Ovary (tissue), 3 donors: ENCODE data around the gene CRYGN.

Experiments used
- EP300 ChIP-seq: sonication (generic); formaldehyde crosslinking; IDR thresholded peaks from one replicate; pipeline ENCODE4 v1.6.1; 2017; ENCODE audit warnings: antibody characterized with exemption
- POLR2A ChIP-seq: fragments of 450-650 bp; IDR thresholded peaks from one replicate; pipeline ENCODE4 v1.6.1; 2017; ENCODE audit warnings: antibody characterized with exemption, mild to moderate bottlenecking, moderate library complexity
- TF ChIP-seq, protein P1 (sequence below), 3 donors: fragments of 450-650 bp in 2 of 3; fragments of 200-600 bp in 1 of 3; IDR thresholded peaks; one replicate each; pipeline versions ENCODE4 v1.5.1 to v1.8.0; 2016 to 2022; ENCODE audit warnings: antibody characterized with exemption in 3 of 3, mild to moderate bottlenecking in 1 of 3
- donor health status: DM: no; HTN: no; CAD: no.

GRCh38 chr7:151425670-151426440, 14.1 kb downstream of the CRYGN start:
- TF ChIP-seq, protein P1, sequence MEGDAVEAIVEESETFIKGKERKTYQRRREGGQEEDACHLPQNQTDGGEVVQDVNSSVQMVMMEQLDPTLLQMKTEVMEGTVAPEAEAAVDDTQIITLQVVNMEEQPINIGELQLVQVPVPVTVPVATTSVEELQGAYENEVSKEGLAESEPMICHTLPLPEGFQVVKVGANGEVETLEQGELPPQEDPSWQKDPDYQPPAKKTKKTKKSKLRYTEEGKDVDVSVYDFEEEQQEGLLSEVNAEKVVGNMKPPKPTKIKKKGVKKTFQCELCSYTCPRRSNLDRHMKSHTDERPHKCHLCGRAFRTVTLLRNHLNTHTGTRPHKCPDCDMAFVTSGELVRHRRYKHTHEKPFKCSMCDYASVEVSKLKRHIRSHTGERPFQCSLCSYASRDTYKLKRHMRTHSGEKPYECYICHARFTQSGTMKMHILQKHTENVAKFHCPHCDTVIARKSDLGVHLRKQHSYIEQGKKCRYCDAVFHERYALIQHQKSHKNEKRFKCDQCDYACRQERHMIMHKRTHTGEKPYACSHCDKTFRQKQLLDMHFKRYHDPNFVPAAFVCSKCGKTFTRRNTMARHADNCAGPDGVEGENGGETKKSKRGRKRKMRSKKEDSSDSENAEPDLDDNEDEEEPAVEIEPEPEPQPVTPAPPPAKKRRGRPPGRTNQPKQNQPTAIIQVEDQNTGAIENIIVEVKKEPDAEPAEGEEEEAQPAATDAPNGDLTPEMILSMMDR (IDR thresholded peaks at IDR 0.05), result no peak
- no peak for TF ChIP-seq POLR2A
- TF ChIP-seq EP300, result no peak
